GM23248 (cell line): ENCODE measurements around the gene TMEM44. TPM values are rescaled to one million over a fixed set of nuclear protein-coding genes. Genes with fewer than 3 reads are reported as not detected.

ENCODE experiments used
- DNase-seq: peaks from one replicate; pipeline ENCODE4 v3.0.0-alpha.2; 2015
- H2AFZ ChIP-seq: fragments of 200-600 bp; sonication (generic); 2 replicates; pipeline ENCODE4 v1.6.1; 2016; ENCODE audit warnings: antibody characterized with exemption
- H3F3A ChIP-seq: fragments of 200-600 bp; sonication (generic); 2 replicates; pipeline ENCODE4 v1.6.1; 2016; ENCODE audit warnings: mild to moderate bottlenecking, antibody characterized with exemption, mixed run types; ENCODE audit not compliant: insufficient read depth
- H3K27ac ChIP-seq: fragments of 200-600 bp; sonication (generic); 2 replicates; pipeline ENCODE4 v1.5.1; 2016; ENCODE audit warnings: mild to moderate bottlenecking
- H3K27me3 ChIP-seq: fragments of 200-600 bp; sonication (generic); replicated peaks from 2 replicates; pipeline ENCODE4 v1.6.1; 2016; ENCODE audit warnings: mild to moderate bottlenecking; ENCODE audit not compliant: insufficient read depth
- H3K36me3 ChIP-seq: fragments of 200-600 bp; sonication (generic); 2 replicates; pipeline ENCODE4 v1.6.1; 2016; ENCODE audit warnings: low read depth, mild to moderate bottlenecking
- H3K4me1 ChIP-seq: fragments of 200-600 bp; sonication (generic); 2 replicates; pipeline ENCODE4 v1.6.1; 2016; ENCODE audit warnings: mild to moderate bottlenecking; ENCODE audit not compliant: insufficient read depth
- H3K4me2 ChIP-seq: fragments of 200-600 bp; sonication (generic); one replicate; pipeline ENCODE4 v1.6.1; 2016; ENCODE audit warnings: mild to moderate bottlenecking; ENCODE audit not compliant: unreplicated experiment
- H3K4me3 ChIP-seq: fragments of 200-600 bp; sonication (generic); 2 replicates; pipeline ENCODE4 v1.5.1; 2016; ENCODE audit warnings: mild to moderate bottlenecking
- H3K79me2 ChIP-seq: fragments of 200-600 bp; sonication (generic); 2 replicates; pipeline ENCODE4 v1.6.1; 2016; ENCODE audit warnings: mild to moderate bottlenecking; ENCODE audit not compliant: insufficient read depth
- H3K9ac ChIP-seq: fragments of 200-600 bp; sonication (generic); 2 replicates; pipeline ENCODE4 v1.6.1; 2016; ENCODE audit warnings: mild to moderate bottlenecking
- H3K9me2 ChIP-seq: fragments of 200-600 bp; sonication (generic); 2 replicates; pipeline ENCODE4 v1.6.1; 2016; ENCODE audit warnings: mixed run types, mild to moderate bottlenecking, moderate library complexity; ENCODE audit not compliant: insufficient read depth
- H3K9me3 ChIP-seq: fragments of 200-600 bp; sonication (generic); one replicate; pipeline ENCODE4 v1.6.1; 2017; ENCODE audit warnings: low read depth
- H4K20me1 ChIP-seq: fragments of 200-600 bp; sonication (generic); 2 replicates; pipeline ENCODE4 v1.6.0; 2016; ENCODE audit not compliant: insufficient read depth
- EZH2 ChIP-seq: fragments of 200-600 bp; sonication (generic); IDR thresholded peaks from 2 replicates; pipeline ENCODE4 v1.6.1; 2018; ENCODE audit warnings: antibody characterized with exemption, mild to moderate bottlenecking; ENCODE audit not compliant: insufficient read depth, poor library complexity, severe bottlenecking
- EZH2phosphoT487 ChIP-seq: fragments of 200-600 bp; sonication (generic); IDR thresholded peaks from 2 replicates; pipeline ENCODE4 v1.6.1; 2018; ENCODE audit warnings: antibody characterized with exemption, moderate library complexity, mild to moderate bottlenecking, low read depth; ENCODE audit not compliant: insufficient read depth
- WGBS, 2 experiments: methylation state at CpG; one replicate each; pipeline ENCODE4 v1.1.6; 2015 to 2017; ENCODE audit warnings: low lambda C conversion rate in 2 of 2, low coverage in 1 of 2; ENCODE audit errors: missing lambda C conversion rate in 2 of 2; 5-methylcytosine and 5-hydroxymethylcytosine counted together
- in situ Hi-C: fragments of 300-500 bp; cut with MboI; formaldehyde crosslinking; loops from 2 replicates; pipeline ENCODE4 v1.15.0; 2020
- polyA plus RNA-seq: library from polyadenylated mRNA; unstranded; fragments of >200 nt; fragmentation: Nextera tagmentation; extraction: Ambion mirVana; gene quantifications from 2 replicates; pipeline ENCODE4 v1.2.1, GENCODE V29; 2016
- total RNA-seq: library from RNA; depleted of rRNA; stranded (reverse); fragments of >200 nt; shearing (Covaris generic); gene quantifications from 2 replicates; pipeline ENCODE4 v1.2.3, GENCODE V29; 2014

The TMEM44 gene
- total and polyA plus RNA-seq, 2 experiments from 2014 or later = 13.1 to 14.6 TPM

DNA sequence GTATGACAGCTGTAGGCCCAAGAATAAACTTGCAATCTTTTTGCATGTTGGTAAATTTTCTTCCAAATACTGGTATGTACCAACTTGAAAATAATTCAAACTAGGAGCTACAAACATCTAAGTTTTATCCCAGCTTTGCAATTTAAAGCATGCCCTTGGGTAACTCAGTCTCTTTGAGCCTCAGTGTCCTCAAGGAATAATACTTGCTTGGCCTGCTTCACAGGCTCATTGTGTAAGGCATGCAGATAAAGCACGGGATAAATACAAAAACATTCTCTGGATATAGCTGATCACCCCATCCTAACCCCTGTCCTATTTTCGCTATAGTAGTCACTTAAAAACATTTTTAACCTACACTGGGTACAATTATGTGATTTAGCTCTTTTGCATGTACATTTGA is 9.6 kb upstream of the TMEM44 start:
- no peak overlapping the region for H2AFZ ChIP-seq
- WGBS, 2 experiments = 97 to 99% methylated on average over 2 of the region's 2 CpGs
- peaks cover 12% of the 10 kb centered on the region for H3K4me1 ChIP-seq
- peaks cover 29% of the 10 kb centered on the region for H3F3A ChIP-seq
- no peak overlapping the region for H3K4me2 ChIP-seq
- peaks cover 20% of the 10 kb centered on the region; the same call in 1 of the 2 replicates for H3K79me2 ChIP-seq
- H3K9ac ChIP-seq = no peak overlapping the region
- H3K27ac ChIP-seq = no peak overlapping the region
- H3K4me3 ChIP-seq = no peak overlapping the region
- no peaks in the 10 kb centered on the region for H3K9me2 ChIP-seq
- H3K27me3 ChIP-seq = no peaks in the 10 kb centered on the region
- DNase-seq = no peak
- H3K9me3 ChIP-seq = no peaks in the 10 kb centered on the region
- in situ Hi-C loops = no loop called here
- TF ChIP-seq EZH2 = no peak
- TF ChIP-seq EZH2phosphoT487 = no peak
- no peaks in the 10 kb centered on the region for H4K20me1 ChIP-seq
- H3K36me3 ChIP-seq = peaks cover 38% of the 10 kb centered on the region; the same call in 1 of the 2 replicates

DNA sequence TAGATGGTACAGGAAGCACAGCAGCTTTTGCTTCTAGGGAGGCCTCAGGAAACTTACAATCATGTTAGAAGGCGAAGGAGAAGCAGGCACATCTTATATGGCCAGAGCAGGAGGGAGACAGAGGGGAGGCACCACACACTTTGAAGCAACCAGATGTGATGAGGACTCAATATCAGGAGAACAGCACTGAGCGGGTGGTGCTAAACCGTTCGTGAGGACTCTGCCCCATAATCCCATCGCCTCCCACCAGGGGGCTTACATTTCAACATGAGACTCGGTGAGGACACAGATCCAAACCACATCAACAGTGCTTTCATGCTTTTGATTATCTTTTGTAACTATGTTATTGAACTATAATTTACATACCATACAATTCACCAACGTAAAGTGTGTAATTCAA is 7.6 kb upstream of the TMEM44 start:
- Histone ChIP-seq H3K79me2 (peaks cover 20% of the 10 kb centered on the region; the same call in 1 of the 2 replicates), H3K27me3 (no peaks in the 10 kb centered on the region), H3F3A (peaks cover 29% of the 10 kb centered on the region), H2AFZ (no peak overlapping the region), H3K9ac (no peak overlapping the region), H3K4me3 (no peak overlapping the region), H3K4me1 (peaks cover 12% of the 10 kb centered on the region), H4K20me1 (no peaks in the 10 kb centered on the region), H3K4me2 (no peak overlapping the region), H3K9me3 (no peaks in the 10 kb centered on the region), H3K27ac (0 out of 2 replicates have a peak overlapping the region, but pooled peaks have one; percentile 40), H3K36me3 (peaks cover 34% of the 10 kb centered on the region; the same call in 1 of the 2 replicates), H3K9me2 (no peaks in the 10 kb centered on the region)
- TF ChIP-seq EZH2 (no peak), EZH2phosphoT487 (no peak)
- in situ Hi-C loops = no loop called here
- 78 to 79% methylated on average over 7 of the region's 7 CpGs for WGBS, 2 experiments
- DNase-seq = peak; percentile 41

DNA sequence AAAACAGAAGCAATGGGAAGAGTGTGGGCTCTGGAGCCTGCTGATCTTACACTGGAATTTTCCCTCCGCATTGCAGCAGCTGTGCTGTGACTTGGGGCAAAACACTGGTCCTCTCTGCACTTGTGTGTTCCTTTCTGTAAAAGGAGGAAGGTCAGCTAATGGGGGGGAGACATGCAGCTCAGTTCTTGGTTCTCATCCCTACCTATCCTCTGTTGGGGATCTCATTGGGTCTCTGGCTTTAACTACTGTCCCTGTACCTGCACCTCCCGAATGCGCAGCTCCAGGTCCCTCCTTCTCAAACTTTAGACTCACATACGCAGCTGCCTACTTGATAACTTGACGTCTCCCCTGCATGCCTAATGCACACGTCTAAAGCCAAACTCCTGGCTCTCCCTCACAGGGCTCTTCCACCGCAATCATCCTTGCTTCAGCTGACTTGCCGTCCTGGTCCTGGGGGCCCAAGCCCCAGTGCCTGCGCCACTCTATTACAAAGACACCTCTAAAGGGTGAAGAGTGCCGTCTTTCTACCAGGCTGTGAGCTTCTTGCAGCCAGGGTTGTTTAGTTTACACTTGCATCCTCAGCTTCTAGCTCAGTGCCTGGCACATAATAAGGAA is 5.9 kb upstream of the TMEM44 start:
- Histone ChIP-seq H3F3A (peaks cover 29% of the 10 kb centered on the region), H3K4me1 (peaks cover 12% of the 10 kb centered on the region), H3K27ac (no peak overlapping the region), H3K9me3 (no peaks in the 10 kb centered on the region), H3K9ac (no peak overlapping the region), H3K27me3 (no peaks in the 10 kb centered on the region), H3K4me2 (no peak overlapping the region), H4K20me1 (no peaks in the 10 kb centered on the region), H3K4me3 (no peak overlapping the region), H2AFZ (no peak overlapping the region), H3K36me3 (peaks cover 21% of the 10 kb centered on the region; the same call in 1 of the 2 replicates), H3K79me2 (peaks cover 20% of the 10 kb centered on the region; the same call in 1 of the 2 replicates), H3K9me2 (no peaks in the 10 kb centered on the region)
- TF ChIP-seq EZH2phosphoT487 = no peak
- in situ Hi-C loops = no loop called here
- DNase-seq = no peak
- 86 to 88% methylated on average over 10 of the region's 10 CpGs for WGBS, 2 experiments

DNA sequence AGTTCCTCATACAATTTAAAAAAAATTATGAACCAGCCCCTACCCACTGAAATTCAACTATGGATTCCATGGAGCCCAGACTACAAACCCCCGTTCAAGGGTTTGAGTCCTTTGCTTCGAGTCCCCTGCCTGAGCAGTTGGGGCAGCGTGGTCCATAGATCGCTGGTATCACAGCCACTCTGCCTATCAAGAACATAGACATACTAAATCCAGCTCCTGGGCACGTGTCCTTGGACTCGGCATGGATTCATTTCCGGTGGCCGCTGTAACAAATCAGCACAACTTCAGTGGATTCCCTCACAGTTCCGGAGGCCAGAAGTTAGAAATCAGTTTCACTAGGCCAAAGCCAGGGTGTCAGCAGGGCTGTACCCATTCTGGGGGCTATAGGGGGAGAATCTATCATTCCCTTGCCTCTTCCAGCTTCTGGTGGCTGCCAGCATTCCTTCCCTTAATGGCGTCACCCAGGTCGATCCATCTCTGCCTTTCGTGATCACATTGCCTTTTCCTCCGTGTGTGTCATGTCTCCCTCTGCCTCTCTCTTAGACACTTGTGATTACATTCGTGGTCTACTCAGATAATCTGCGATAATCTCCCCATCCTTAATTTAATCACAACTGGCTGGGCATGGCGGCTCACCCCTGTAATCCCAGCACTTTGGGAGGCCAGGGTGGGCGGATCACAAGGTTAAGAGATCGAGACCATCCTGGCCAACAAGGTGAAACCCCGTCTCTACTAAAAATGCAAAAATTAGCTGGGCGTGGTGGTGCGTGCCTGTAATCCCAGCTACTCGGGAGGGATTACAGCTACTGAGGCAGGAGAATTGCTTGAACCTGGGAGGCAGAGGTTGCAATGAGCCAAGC is 4.6 kb upstream of the TMEM44 start:
- peaks cover 12% of the 10 kb centered on the region; the same call in 1 of the 2 replicates for H3K36me3 ChIP-seq
- H4K20me1 ChIP-seq = no peaks in the 10 kb centered on the region
- H3K79me2 ChIP-seq = peaks cover 17% of the 10 kb centered on the region; the same call in 1 of the 2 replicates
- no peaks in the 10 kb centered on the region for H3K9me2 ChIP-seq
- no peaks in the 10 kb centered on the region for H3K9me3 ChIP-seq
- in situ Hi-C loops = no loop called here
- H3K27ac ChIP-seq = no peak overlapping the region
- H3K27me3 ChIP-seq = no peaks in the 10 kb centered on the region
- peaks cover 29% of the 10 kb centered on the region for H3F3A ChIP-seq
- no peak overlapping the region for H3K9ac ChIP-seq
- 90 to 94% methylated on average over 22 of the region's 22 CpGs for WGBS, 2 experiments
- H3K4me2 ChIP-seq = no peak overlapping the region
- H2AFZ ChIP-seq = no peak overlapping the region
- no peak overlapping the region for H3K4me3 ChIP-seq
- TF ChIP-seq EZH2phosphoT487 = no peak
- no peak for TF ChIP-seq EZH2
- DNase-seq = no peak
- H3K4me1 ChIP-seq = peaks cover 12% of the 10 kb centered on the region
